Activated T-helper 1 cell treated with anti-CD3 and anti-CD28 coated beads, Interleukin-12 subunit alpha, Interleukin-12 subunit beta, Interleukin-2, Interleukin-4 antibody, amounts not matched to agents 30 ng/mL and 10 ng/mL and 1 ng/mL, durations not matched to agents 14 hours and 24 hours and 36 hours (primary cell): ENCODE measurements around the gene MTX1. TPM values are rescaled to one million over a fixed set of nuclear protein-coding genes. Genes with fewer than 3 reads are reported as not detected.

Experiments
- DNase-seq: peaks from one replicate; pipeline ENCODE4 v3.0.0; 2021; ENCODE audit warnings: low spot score
- H3K27ac Mint-ChIP-seq: one replicate; pipeline ENCODE4 v1.8.0; 2021; ENCODE audit warnings: mild to moderate bottlenecking, mixed read lengths
- H3K27me3 Mint-ChIP-seq: one replicate; pipeline ENCODE4 v1.8.0; 2022; ENCODE audit warnings: mild to moderate bottlenecking, moderate library complexity, mixed read lengths; ENCODE audit not compliant: insufficient read depth
- H3K36me3 Mint-ChIP-seq: one replicate; pipeline ENCODE4 v1.8.0; 2021; ENCODE audit warnings: low read depth, mixed read lengths
- H3K4me1 Mint-ChIP-seq: one replicate; pipeline ENCODE4 v1.8.0; 2021; ENCODE audit warnings: low read depth, mixed read lengths
- H3K4me3 Mint-ChIP-seq: one replicate; pipeline ENCODE4 v1.8.0; 2021; ENCODE audit warnings: mild to moderate bottlenecking, moderate library complexity, mixed read lengths
- H3K9me3 Mint-ChIP-seq: one replicate; pipeline ENCODE4 v1.8.0; 2021; ENCODE audit warnings: mixed read lengths
- intact Hi-C: fragments of 100-400 bp; cut with micrococcal nuclease; formaldehyde crosslinking; loops from one replicate; pipeline ENCODE4 v1.15.1; 2024
- total RNA-seq: library from RNA; stranded (reverse); gene quantifications from 2 replicates; pipeline ENCODE4 v1.2.3, GENCODE V29; 2022

The MTX1 gene
- total RNA-seq, 1 donor from 2014 or later, result 62.3 TPM

- peaks cover 2% of the 10 kb centered on the region for H3K27me3 Mint-ChIP-seq
- no peak overlapping the region for H3K27ac Mint-ChIP-seq
- intact Hi-C loops, result loop anchor here (10.0 kb wide), 1 partner anchor 573 kb away; the partner anchor contains the start of gene ADAR
- peaks cover 32% of the 10 kb centered on the region for H3K36me3 Mint-ChIP-seq
- H3K4me1 Mint-ChIP-seq, result peaks cover 40% of the 10 kb centered on the region
- no peak overlapping the region for H3K4me3 Mint-ChIP-seq
- H3K9me3 Mint-ChIP-seq, result no peaks in the 10 kb centered on the region
- no peak for DNase-seq
Measured at GRCh38 chr1:155177192-155177917, 31.1 kb upstream of the MTX1 start.

GRCh38 chr1:155177918-155178281, 30.6 kb upstream of the MTX1 start:
- H3K4me1 Mint-ChIP-seq, result peaks cover 37% of the 10 kb centered on the region
- peaks cover 33% of the 10 kb centered on the region for H3K36me3 Mint-ChIP-seq

GRCh38 chr1:155178441-155179111, 29.9 kb upstream of the MTX1 start:
- DNase-seq, result no peak
- no peaks in the 10 kb centered on the region for H3K9me3 Mint-ChIP-seq
- no peak overlapping the region for H3K4me3 Mint-ChIP-seq
- H3K27ac Mint-ChIP-seq, result peak overlapping the region; percentile 36
- intact Hi-C loops, result loop anchor here (1.0 to 10.0 kb wide), 2 partner anchors 9 to 574 kb away; partner anchors contain the start of gene ADAR
- H3K4me1 Mint-ChIP-seq, result peaks cover 31% of the 10 kb centered on the region
- H3K27me3 Mint-ChIP-seq, result peaks cover 2% of the 10 kb centered on the region
- H3K36me3 Mint-ChIP-seq, result peaks cover 37% of the 10 kb centered on the region

More at GRCh38 chr1:155177918-155178281, 30.6 kb upstream of the MTX1 start:
- Mint-ChIP-seq H3K27ac (no peak overlapping the region), H3K4me3 (no peak overlapping the region), H3K9me3 (no peaks in the 10 kb centered on the region), H3K27me3 (peaks cover 2% of the 10 kb centered on the region)
- DNase-seq, result no peak
- intact Hi-C loops, result loop anchor here (10.0 kb wide), 1 partner anchor 573 kb away; the partner anchor contains the start of gene ADAR

GRCh38 chr1:155179112-155180031, 29.1 kb upstream of the MTX1 start:
- Mint-ChIP-seq H3K36me3 (peaks cover 37% of the 10 kb centered on the region), H3K4me3 (no peak overlapping the region), H3K27me3 (peaks cover 2% of the 10 kb centered on the region), H3K27ac (peak overlapping the region; percentile 48), H3K4me1 (peaks cover 30% of the 10 kb centered on the region), H3K9me3 (no peaks in the 10 kb centered on the region)
- DNase-seq, result no peak
- intact Hi-C loops, result loop anchor here (1.0 to 10.0 kb wide), 2 partner anchors 8 to 575 kb away; partner anchors contain the start of gene ADAR

- Mint-ChIP-seq H3K27ac (no peak overlapping the region), H3K4me1 (peaks cover 13% of the 10 kb centered on the region), H3K9me3 (no peaks in the 10 kb centered on the region), H3K4me3 (no peak overlapping the region), H3K36me3 (peaks cover 35% of the 10 kb centered on the region), H3K27me3 (peaks cover 2% of the 10 kb centered on the region)
- DNase-seq, result no peak
- intact Hi-C loops, result no loop called here
Measured at GRCh38 chr1:155181371-155182051, 27.0 kb upstream of the MTX1 start.

- Mint-ChIP-seq H3K9me3 (no peaks in the 10 kb centered on the region), H3K36me3 (peaks cover 31% of the 10 kb centered on the region), H3K27me3 (peaks cover 2% of the 10 kb centered on the region), H3K4me1 (peaks cover 9% of the 10 kb centered on the region), H3K27ac (no peak overlapping the region), H3K4me3 (no peak overlapping the region)
- no peak for DNase-seq
- intact Hi-C loops, result no loop called here
Measured at GRCh38 chr1:155182052-155182550, 26.4 kb upstream of the MTX1 start.

- H3K27me3 Mint-ChIP-seq, result peaks cover under 1% of the 10 kb centered on the region
- peaks cover 28% of the 10 kb centered on the region for H3K36me3 Mint-ChIP-seq
- H3K4me3 Mint-ChIP-seq, result no peak overlapping the region
- intact Hi-C loops, result no loop called here
- DNase-seq, result no peak
- H3K9me3 Mint-ChIP-seq, result no peaks in the 10 kb centered on the region
- no peak overlapping the region for H3K27ac Mint-ChIP-seq
- peaks cover 12% of the 10 kb centered on the region for H3K4me1 Mint-ChIP-seq
Measured at GRCh38 chr1:155183775-155184221, 24.7 kb upstream of the MTX1 start.

- no peak overlapping the region for H3K27ac Mint-ChIP-seq
- peaks cover 23% of the 10 kb centered on the region for H3K36me3 Mint-ChIP-seq
- no peak for DNase-seq
- H3K4me1 Mint-ChIP-seq, result peaks cover 12% of the 10 kb centered on the region
- H3K27me3 Mint-ChIP-seq, result no peaks in the 10 kb centered on the region
- intact Hi-C loops, result no loop called here
- H3K9me3 Mint-ChIP-seq, result no peaks in the 10 kb centered on the region
- H3K4me3 Mint-ChIP-seq, result no peak overlapping the region
Measured at GRCh38 chr1:155184351-155184811, 24.1 kb upstream of the MTX1 start.

- intact Hi-C loops, result no loop called here
- no peaks in the 10 kb centered on the region for H3K27me3 Mint-ChIP-seq
- H3K9me3 Mint-ChIP-seq, result no peaks in the 10 kb centered on the region
- peaks cover 17% of the 10 kb centered on the region for H3K36me3 Mint-ChIP-seq
- H3K4me3 Mint-ChIP-seq, result no peak overlapping the region
- no peak overlapping the region for H3K27ac Mint-ChIP-seq
- peaks cover 12% of the 10 kb centered on the region for H3K4me1 Mint-ChIP-seq
- no peak for DNase-seq
Measured at GRCh38 chr1:155184835-155185782, 23.4 kb upstream of the MTX1 start.

- no peaks in the 10 kb centered on the region for H3K27me3 Mint-ChIP-seq
- H3K9me3 Mint-ChIP-seq, result no peaks in the 10 kb centered on the region
- H3K36me3 Mint-ChIP-seq, result peaks cover 17% of the 10 kb centered on the region
- H3K4me3 Mint-ChIP-seq, result no peak overlapping the region
- peaks cover 12% of the 10 kb centered on the region for H3K4me1 Mint-ChIP-seq
- no peak for DNase-seq
- intact Hi-C loops, result no loop called here
- H3K27ac Mint-ChIP-seq, result no peak overlapping the region
Measured at GRCh38 chr1:155185783-155186066, 22.8 kb upstream of the MTX1 start.

GRCh38 chr1:155186067-155186793, 22.3 kb upstream of the MTX1 start:
- no peak overlapping the region for H3K4me3 Mint-ChIP-seq
- H3K4me1 Mint-ChIP-seq, result peaks cover 9% of the 10 kb centered on the region
- H3K9me3 Mint-ChIP-seq, result no peaks in the 10 kb centered on the region
- H3K27ac Mint-ChIP-seq, result no peak overlapping the region
- H3K36me3 Mint-ChIP-seq, result peaks cover 15% of the 10 kb centered on the region
- intact Hi-C loops, result no loop called here
- no peaks in the 10 kb centered on the region for H3K27me3 Mint-ChIP-seq
- DNase-seq, result no peak
